HepG2 (cell line): ENCODE results near the gene KCTD6. TPM values are rescaled to one million over a fixed set of nuclear protein-coding genes. Genes with fewer than 3 reads are reported as not detected.

Experiments
- ATAC-seq: fragments of 200-7000 bp; cut with Tn5 transposase; 3 replicates; pipeline ENCODE4 v1.9.1; 2020; ENCODE audit warnings: mild to moderate bottlenecking, moderate library complexity
- BruUV-seq: library from RNA; stranded (reverse); fragments of 400-500 nt; replicated peaks from 2 replicates; lab custom pipeline; 2021; lab: Mats Ljungman, UMichigan
- CTCF ChIA-PET: fragments of 300-600 bp; formaldehyde crosslinking; extraction: SDS; loops from one replicate; lab custom pipeline; 2021; ENCODE audit warnings: low total read pairs, inconsistent platforms, low intra/inter-chr PET ratio; lab: Yijun Ruan, JAX
- POLR2A ChIA-PET: fragments of 350-600 bp; sonication (Branson Sonifier 250); formaldehyde crosslinking; loops from one replicate; lab custom pipeline; 2020; ENCODE audit warnings: antibody characterized with exemption, inconsistent platforms; lab: Yijun Ruan, JAX
- DNase-seq: peaks from one replicate; pipeline ENCODE4 v3.0.0-alpha.2; 2015; ENCODE audit warnings: low spot score
- FAIRE-seq: peaks from 3 replicates; lab custom pipeline; 2011; peaks lifted over from hg19 to GRCh38; lab: Jason Lieb, UNC
- H2AFZ ChIP-seq: one replicate; pipeline ENCODE4 v1.6.1; 2011; ENCODE audit warnings: low read length, inconsistent platforms
- H3K27ac ChIP-seq: fragments of 300-600 bp; 3 replicates; pipeline ENCODE4 v1.8.0; 2011; ENCODE audit warnings: mixed run types, mild to moderate bottlenecking, mixed read lengths, low read length, inconsistent platforms; ENCODE audit not compliant: insufficient read depth; ENCODE audit errors: extremely low read length
- H3K27me3 ChIP-seq, 2 experiments: fragments of 200-600 bp in 1 of 2; 2 replicates in 1 of 2; 3 replicates in 1 of 2; pipeline versions ENCODE4 v1.6.0 to v1.8.0; 2011; ENCODE audit warnings: low read length in 2 of 2, mild to moderate bottlenecking in 2 of 2, moderate library complexity in 2 of 2, inconsistent platforms in 1 of 2; ENCODE audit not compliant: insufficient read depth in 2 of 2, control insufficient read depth in 1 of 2
- H3K36me3 ChIP-seq, 2 experiments: fragments of 200-600 bp in 1 of 2; replicated peaks in 1 of 2; 2 replicates in 1 of 2; 3 replicates in 1 of 2; pipeline versions ENCODE4 v1.5.1 to v1.8.0; 2011; ENCODE audit warnings: low read length in 2 of 2, inconsistent platforms in 1 of 2; ENCODE audit not compliant: insufficient read depth in 2 of 2, control insufficient read depth in 1 of 2
- H3K4me1 ChIP-seq: 2 replicates; pipeline ENCODE4 v1.5.1; 2012; ENCODE audit warnings: low read length, inconsistent platforms; ENCODE audit not compliant: insufficient read depth
- H3K4me2 ChIP-seq: 2 replicates; pipeline ENCODE4 v1.6.0; 2011; ENCODE audit warnings: low read depth, low read length, inconsistent platforms
- H3K4me3 ChIP-seq, 3 experiments: fragments of 200-600 bp in 1 of 3; sonication (generic), shearing (Covaris generic) in 1 of 3; replicated peaks in 1 of 3; 2 replicates each; pipeline ENCODE4 v1.5.1; 2011 to 2016; ENCODE audit warnings: low read length in 3 of 3, inconsistent platforms in 2 of 3, low read depth in 2 of 3, mild to moderate bottlenecking in 2 of 3, control low read depth in 1 of 3, mixed read lengths in 1 of 3; ENCODE audit not compliant: insufficient read depth in 1 of 3
- H3K79me2 ChIP-seq: one replicate; pipeline ENCODE4 v1.6.1; 2011; ENCODE audit warnings: low read length, inconsistent platforms; ENCODE audit not compliant: insufficient read depth
- H3K9ac ChIP-seq: 2 replicates; pipeline ENCODE4 v1.6.0; 2011; ENCODE audit warnings: mild to moderate bottlenecking, low read depth, low read length, inconsistent platforms; ENCODE audit not compliant: insufficient read depth
- H3K9me3 ChIP-seq: 2 replicates; pipeline ENCODE4 v1.5.1; 2012; ENCODE audit warnings: mild to moderate bottlenecking, low read length
- H4K20me1 ChIP-seq: 2 replicates; pipeline ENCODE4 v1.6.0; 2011; ENCODE audit warnings: inconsistent platforms, mild to moderate bottlenecking, low read length, moderate library complexity; ENCODE audit not compliant: insufficient read depth
- CBX1 ChIP-seq: IDR thresholded peaks from one replicate; pipeline ENCODE4 v1.6.1; 2016; ENCODE audit warnings: antibody characterized with exemption, low read depth
- CBX5 ChIP-seq: sonication (generic); formaldehyde crosslinking; IDR thresholded peaks from 2 replicates; pipeline ENCODE4 v1.4.0; 2020; ENCODE audit warnings: missing genetic modification reagents, borderline replicate concordance
- SMAD9 ChIP-seq: sonication (generic); formaldehyde crosslinking; IDR thresholded peaks from 2 replicates; pipeline ENCODE4 v1.5.1; 2020; ENCODE audit warnings: mild to moderate bottlenecking, missing genetic modification reagents
- ZBTB21 ChIP-seq: sonication (generic); formaldehyde crosslinking; IDR thresholded peaks from 2 replicates; pipeline ENCODE4 v1.4.0; 2020; ENCODE audit warnings: missing genetic modification reagents
- ZNF256 ChIP-seq: sonication (generic); formaldehyde crosslinking; conservative IDR thresholded peaks from 2 replicates; pipeline ENCODE4 v1.4.0; 2020; ENCODE audit warnings: missing genetic modification reagents
- ZNF407 ChIP-seq: sonication (generic); formaldehyde crosslinking; IDR thresholded peaks from one replicate; pipeline ENCODE4 v1.5.1; 2020; ENCODE audit warnings: mild to moderate bottlenecking, missing genetic modification reagents; ENCODE audit errors: not compliant biosample characterization
- ZNF746 ChIP-seq: sonication (generic); formaldehyde crosslinking; IDR thresholded peaks from 2 replicates; pipeline ENCODE4 v1.8.0; 2022; ENCODE audit warnings: mild to moderate bottlenecking, missing genetic modification reagents
- WGBS: methylation state at CpG from one replicate; pipeline ENCODE4 v1.1.6; 2017; ENCODE audit warnings: low lambda C conversion rate; 5-methylcytosine and 5-hydroxymethylcytosine counted together
- in situ Hi-C: cut with HindIII; loops from 2 replicates; pipeline ENCODE4 v1.10.0; 2017; ENCODE audit warnings: low pct_unique_long_range_greater_than_20kb; ENCODE audit not compliant: extremely low pct_ligation_motif_present
- intact Hi-C: fragments of 100-400 bp; cut with micrococcal nuclease; formaldehyde crosslinking; loops from one replicate; pipeline ENCODE4 v1.10.0; 2022; ENCODE audit not compliant: unreplicated experiment
- polyA plus RNA-seq, 8 experiments: library from polyadenylated mRNA; depleted of rRNA in 3 of 8; stranded (reverse) in 7 of 8; unstranded in 1 of 8; fragments of >200 nt; fragmentation: Illumina TruSeq in 4 of 8; extraction: Trizol in 4 of 8; gene quantifications; 2 replicates each; pipeline versions ENCODE4 v1.2.1 to v1.2.3, GENCODE V29; 2011 to 2016; ENCODE audit warnings: low read depth in 4 of 8, missing spikeins in 1 of 8, mixed read lengths in 1 of 8; ENCODE audit not compliant: insufficient read depth in 1 of 8
- total RNA-seq, 5 experiments: library from RNA; depleted of rRNA; stranded (reverse); fragments of >200 nt; fragmentation: Illumina TruSeq; extraction: Trizol; gene quantifications; 2 replicates each; pipeline ENCODE4 v1.2.3, GENCODE V29; 2016; ENCODE audit warnings: low read depth in 1 of 5
- TF ChIP-seq, protein P1 (sequence below): sonication (generic); formaldehyde crosslinking; IDR thresholded peaks from 2 replicates; pipeline ENCODE4 v1.5.0; 2020; ENCODE audit warnings: mild to moderate bottlenecking, missing genetic modification reagents, borderline replicate concordance

KCTD6 gene
- total and polyA plus RNA-seq, 2 of the 13 experiments (the other 11 are each of a cell fraction or from before 2014, with no cell fraction given), result 13.4 to 14.2 TPM

DNA sequence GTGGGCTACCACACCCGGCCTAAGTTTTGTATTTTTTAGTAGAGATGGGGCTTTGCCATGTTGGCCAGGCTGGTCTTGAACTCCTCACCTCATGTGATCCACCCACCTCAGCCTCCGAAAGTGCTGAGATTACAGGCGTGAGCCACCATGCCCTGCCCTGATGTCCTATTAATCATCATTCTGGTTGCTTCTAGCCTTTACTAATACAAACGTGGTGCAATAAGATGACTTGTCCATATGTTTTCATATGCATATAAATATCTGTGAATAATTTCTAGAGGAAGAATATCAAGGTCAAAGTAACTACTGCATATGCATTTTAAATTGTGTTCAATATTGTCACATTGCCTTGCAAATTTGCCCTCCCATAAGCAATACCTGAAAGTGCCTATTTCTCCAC lies 32.7 kb upstream of the KCTD6 start:
- H3K9ac ChIP-seq, result no peak overlapping the region
- no peak for DNase-seq
- ChIA-PET POLR2A (no interaction called here), CTCF (no interaction called here)
- no peak overlapping the region for H3K4me3 ChIP-seq
- H3K27ac ChIP-seq, result no peak overlapping the region
- H3K36me3 ChIP-seq, result no peaks in the 10 kb centered on the region
- H2AFZ ChIP-seq, result no peak overlapping the region
- no peak overlapping the region for H3K4me2 ChIP-seq
- 57% methylated on average over 4 of the region's 4 CpGs for WGBS
- peaks cover 19% of the 10 kb centered on the region for H3K9me3 ChIP-seq
- FAIRE-seq, result no peak
- no peaks in the 10 kb centered on the region for H4K20me1 ChIP-seq
- intact Hi-C loops (no loop called here), in situ Hi-C loops (no loop called here)
- H3K4me1 ChIP-seq, result peaks cover 36% of the 10 kb centered on the region
- no peaks in the 10 kb centered on the region for H3K79me2 ChIP-seq
- BruUV-seq, result no TSS peak
- H3K27me3 ChIP-seq, result no peaks in the 10 kb centered on the region
- no peak for ATAC-seq
- no peak for TF ChIP-seq CBX1
- TF ChIP-seq ZNF256 (CRISPR knock-in tag), result no peak
- TF ChIP-seq, protein P1, sequence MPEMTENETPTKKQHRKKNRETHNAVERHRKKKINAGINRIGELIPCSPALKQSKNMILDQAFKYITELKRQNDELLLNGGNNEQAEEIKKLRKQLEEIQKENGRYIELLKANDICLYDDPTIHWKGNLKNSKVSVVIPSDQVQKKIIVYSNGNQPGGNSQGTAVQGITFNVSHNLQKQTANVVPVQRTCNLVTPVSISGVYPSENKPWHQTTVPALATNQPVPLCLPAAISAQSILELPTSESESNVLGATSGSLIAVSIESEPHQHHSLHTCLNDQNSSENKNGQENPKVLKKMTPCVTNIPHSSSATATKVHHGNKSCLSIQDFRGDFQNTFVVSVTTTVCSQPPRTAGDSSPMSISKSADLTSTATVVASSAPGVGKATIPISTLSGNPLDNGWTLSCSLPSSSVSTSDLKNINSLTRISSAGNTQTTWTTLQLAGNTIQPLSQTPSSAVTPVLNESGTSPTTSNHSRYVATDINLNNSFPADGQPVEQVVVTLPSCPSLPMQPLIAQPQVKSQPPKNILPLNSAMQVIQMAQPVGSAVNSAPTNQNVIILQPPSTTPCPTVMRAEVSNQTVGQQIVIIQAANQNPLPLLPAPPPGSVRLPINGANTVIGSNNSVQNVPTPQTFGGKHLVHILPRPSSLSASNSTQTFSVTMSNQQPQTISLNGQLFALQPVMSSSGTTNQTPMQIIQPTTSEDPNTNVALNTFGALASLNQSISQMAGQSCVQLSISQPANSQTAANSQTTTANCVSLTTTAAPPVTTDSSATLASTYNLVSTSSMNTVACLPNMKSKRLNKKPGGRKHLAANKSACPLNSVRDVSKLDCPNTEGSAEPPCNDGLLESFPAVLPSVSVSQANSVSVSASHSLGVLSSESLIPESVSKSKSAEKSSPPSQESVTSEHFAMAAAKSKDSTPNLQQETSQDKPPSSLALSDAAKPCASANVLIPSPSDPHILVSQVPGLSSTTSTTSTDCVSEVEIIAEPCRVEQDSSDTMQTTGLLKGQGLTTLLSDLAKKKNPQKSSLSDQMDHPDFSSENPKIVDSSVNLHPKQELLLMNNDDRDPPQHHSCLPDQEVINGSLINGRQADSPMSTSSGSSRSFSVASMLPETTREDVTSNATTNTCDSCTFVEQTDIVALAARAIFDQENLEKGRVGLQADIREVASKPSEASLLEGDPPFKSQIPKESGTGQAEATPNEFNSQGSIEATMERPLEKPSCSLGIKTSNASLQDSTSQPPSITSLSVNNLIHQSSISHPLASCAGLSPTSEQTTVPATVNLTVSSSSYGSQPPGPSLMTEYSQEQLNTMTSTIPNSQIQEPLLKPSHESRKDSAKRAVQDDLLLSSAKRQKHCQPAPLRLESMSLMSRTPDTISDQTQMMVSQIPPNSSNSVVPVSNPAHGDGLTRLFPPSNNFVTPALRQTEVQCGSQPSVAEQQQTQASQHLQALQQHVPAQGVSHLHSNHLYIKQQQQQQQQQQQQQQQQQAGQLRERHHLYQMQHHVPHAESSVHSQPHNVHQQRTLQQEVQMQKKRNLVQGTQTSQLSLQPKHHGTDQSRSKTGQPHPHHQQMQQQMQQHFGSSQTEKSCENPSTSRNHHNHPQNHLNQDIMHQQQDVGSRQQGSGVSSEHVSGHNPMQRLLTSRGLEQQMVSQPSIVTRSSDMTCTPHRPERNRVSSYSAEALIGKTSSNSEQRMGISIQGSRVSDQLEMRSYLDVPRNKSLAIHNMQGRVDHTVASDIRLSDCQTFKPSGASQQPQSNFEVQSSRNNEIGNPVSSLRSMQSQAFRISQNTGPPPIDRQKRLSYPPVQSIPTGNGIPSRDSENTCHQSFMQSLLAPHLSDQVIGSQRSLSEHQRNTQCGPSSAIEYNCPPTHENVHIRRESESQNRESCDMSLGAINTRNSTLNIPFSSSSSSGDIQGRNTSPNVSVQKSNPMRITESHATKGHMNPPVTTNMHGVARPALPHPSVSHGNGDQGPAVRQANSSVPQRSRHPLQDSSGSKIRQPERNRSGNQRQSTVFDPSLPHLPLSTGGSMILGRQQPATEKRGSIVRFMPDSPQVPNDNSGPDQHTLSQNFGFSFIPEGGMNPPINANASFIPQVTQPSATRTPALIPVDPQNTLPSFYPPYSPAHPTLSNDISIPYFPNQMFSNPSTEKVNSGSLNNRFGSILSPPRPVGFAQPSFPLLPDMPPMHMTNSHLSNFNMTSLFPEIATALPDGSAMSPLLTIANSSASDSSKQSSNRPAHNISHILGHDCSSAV, result no peak
- TF ChIP-seq ZNF407 (CRISPR knock-in tag), result no peak
- no peak for TF ChIP-seq ZBTB21
- no peak for TF ChIP-seq CBX5 (CRISPR knock-in tag)
- no peak for TF ChIP-seq ZNF746 (CRISPR knock-in tag)
- no peak for TF ChIP-seq SMAD9 (CRISPR knock-in tag)
